ENCODE results near the gene CDC73.
A peak's percentile ranks its signal among the peaks of the same experiment; 100 is the strongest.

The CDC73 gene

DNA sequence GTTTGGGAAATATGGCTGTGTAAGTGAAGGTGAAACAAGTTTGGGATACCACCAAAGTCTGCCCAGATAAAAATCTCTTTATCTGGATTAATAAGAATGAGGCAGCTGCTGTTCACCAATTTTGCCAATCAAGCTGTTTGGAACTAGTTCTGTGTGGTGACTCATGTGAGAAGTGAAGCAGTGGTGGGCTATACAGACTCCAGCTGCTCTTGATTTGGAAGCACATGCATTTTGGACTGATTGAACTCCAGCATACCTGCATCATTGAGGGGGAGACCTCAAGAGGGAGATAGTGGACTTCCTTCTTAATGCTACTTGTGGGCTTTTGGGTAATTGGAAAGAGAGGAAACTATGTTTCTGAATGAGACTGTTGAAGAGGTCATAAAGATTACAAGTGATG, 163.8 kb downstream of the CDC73 start:
- ATAC-seq = no peak
- TF ChIP-seq GLIS3 (CRISPR knock-in tag; IDR thresholded peaks at IDR 0.05) = no peak
- TF ChIP-seq ISL1 (CRISPR knock-in tag; IDR thresholded peaks at IDR 0.05) = no peak
- TF ChIP-seq ARNTL (CRISPR knock-in tag; IDR thresholded peaks at IDR 0.05; ENCODE audit: borderline replicate concordance, low read depth) = no peak
- no peak for TF ChIP-seq ESRRG (CRISPR knock-in tag; IDR thresholded peaks at IDR 0.05)
- TF ChIP-seq, protein P1, sequence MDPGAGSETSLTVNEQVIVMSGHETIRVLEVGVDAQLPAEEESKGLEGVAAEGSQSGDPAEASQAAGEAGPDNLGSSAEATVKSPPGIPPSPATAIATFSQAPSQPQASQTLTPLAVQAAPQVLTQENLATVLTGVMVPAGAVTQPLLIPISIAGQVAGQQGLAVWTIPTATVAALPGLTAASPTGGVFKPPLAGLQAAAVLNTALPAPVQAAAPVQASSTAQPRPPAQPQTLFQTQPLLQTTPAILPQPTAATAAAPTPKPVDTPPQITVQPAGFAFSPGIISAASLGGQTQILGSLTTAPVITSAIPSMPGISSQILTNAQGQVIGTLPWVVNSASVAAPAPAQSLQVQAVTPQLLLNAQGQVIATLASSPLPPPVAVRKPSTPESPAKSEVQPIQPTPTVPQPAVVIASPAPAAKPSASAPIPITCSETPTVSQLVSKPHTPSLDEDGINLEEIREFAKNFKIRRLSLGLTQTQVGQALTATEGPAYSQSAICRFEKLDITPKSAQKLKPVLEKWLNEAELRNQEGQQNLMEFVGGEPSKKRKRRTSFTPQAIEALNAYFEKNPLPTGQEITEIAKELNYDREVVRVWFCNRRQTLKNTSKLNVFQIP (CRISPR knock-in tag; IDR thresholded peaks at IDR 0.05; ENCODE audit: borderline replicate concordance, low read depth) = no peak
- TF ChIP-seq OSR1 (CRISPR knock-in tag; IDR thresholded peaks at IDR 0.05) = no peak
- no peak for TF ChIP-seq ZNF565 (CRISPR knock-in tag; conservative IDR thresholded peaks at IDR 0.05; ENCODE audit: low read depth)
- TF ChIP-seq ZFP3 (CRISPR knock-in tag; IDR thresholded peaks at IDR 0.05) = no peak
- TF ChIP-seq ZC3H10 (CRISPR knock-in tag; IDR thresholded peaks at IDR 0.05) = no peak
- no peak for TF ChIP-seq TCF4 (CRISPR knock-in tag; IDR thresholded peaks at IDR 0.05; ENCODE audit: borderline replicate concordance)
- TF ChIP-seq CSRNP3 (CRISPR knock-in tag; IDR thresholded peaks at IDR 0.05) = no peak
- no peak for TF ChIP-seq SNAI2 (CRISPR knock-in tag; IDR thresholded peaks at IDR 0.05)
- no peak for TF ChIP-seq CSDC2 (CRISPR knock-in tag; IDR thresholded peaks at IDR 0.05)
- TF ChIP-seq BACH2 (CRISPR knock-in tag; IDR thresholded peaks at IDR 0.05; ENCODE audit: borderline replicate concordance) = no peak
- TF ChIP-seq, protein P2, sequence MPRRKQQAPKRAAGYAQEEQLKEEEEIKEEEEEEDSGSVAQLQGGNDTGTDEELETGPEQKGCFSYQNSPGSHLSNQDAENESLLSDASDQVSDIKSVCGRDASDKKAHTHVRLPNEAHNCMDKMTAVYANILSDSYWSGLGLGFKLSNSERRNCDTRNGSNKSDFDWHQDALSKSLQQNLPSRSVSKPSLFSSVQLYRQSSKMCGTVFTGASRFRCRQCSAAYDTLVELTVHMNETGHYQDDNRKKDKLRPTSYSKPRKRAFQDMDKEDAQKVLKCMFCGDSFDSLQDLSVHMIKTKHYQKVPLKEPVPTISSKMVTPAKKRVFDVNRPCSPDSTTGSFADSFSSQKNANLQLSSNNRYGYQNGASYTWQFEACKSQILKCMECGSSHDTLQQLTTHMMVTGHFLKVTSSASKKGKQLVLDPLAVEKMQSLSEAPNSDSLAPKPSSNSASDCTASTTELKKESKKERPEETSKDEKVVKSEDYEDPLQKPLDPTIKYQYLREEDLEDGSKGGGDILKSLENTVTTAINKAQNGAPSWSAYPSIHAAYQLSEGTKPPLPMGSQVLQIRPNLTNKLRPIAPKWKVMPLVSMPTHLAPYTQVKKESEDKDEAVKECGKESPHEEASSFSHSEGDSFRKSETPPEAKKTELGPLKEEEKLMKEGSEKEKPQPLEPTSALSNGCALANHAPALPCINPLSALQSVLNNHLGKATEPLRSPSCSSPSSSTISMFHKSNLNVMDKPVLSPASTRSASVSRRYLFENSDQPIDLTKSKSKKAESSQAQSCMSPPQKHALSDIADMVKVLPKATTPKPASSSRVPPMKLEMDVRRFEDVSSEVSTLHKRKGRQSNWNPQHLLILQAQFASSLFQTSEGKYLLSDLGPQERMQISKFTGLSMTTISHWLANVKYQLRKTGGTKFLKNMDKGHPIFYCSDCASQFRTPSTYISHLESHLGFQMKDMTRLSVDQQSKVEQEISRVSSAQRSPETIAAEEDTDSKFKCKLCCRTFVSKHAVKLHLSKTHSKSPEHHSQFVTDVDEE (CRISPR knock-in tag; IDR thresholded peaks at IDR 0.05) = no peak

DNA sequence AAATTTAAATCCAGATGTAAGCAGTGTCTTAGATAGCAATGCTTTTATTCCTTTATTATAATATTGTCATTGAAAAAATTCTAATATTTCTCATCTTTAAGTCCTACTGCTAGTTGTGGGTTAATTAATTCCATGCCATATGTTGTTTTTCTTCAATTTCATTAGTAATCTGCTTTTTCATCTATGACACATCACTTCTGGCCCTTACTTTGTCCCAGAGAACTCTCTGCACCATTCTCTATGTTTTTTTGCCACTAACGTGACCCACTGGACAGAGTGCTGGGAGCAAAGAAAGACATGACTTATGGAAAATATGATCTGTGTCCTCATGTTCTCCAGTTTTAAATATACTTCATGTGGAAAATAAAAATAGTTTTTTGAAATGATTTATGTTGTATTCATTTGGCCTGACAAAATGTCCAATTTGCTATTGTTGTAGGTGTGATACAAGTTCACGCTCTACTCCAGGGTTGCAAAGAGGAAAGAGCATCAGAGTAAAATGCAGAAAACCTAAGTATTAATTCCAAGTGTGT, 166.8 kb downstream of the CDC73 start:
- ATAC-seq = peak; percentile 84

DNA sequence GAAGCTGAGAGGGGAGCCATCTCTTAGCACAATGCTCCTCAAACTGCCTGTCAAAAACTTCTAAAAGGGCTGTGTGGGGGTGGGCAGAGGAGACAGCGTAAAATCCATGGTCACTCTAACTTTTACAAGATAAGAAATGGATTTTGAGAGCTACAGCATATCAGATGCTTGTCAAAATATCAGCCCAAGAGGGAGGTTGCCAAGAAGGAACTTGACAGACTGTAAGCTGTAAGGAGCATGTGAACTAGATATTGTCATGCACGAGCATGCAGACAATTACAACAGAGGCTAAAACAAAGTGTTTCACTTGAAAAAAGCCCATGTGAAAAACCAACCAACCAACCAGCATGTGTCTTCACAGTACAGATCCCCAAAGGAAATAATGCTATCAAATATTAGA, 171.9 kb downstream of the CDC73 start:
- TF ChIP-seq CSRNP3 (CRISPR knock-in tag; IDR thresholded peaks at IDR 0.05) = no peak
- TF ChIP-seq PPARA (CRISPR knock-in tag; IDR thresholded peaks at IDR 0.05; ENCODE audit: borderline replicate concordance) = no peak
- no peak for TF ChIP-seq TCF4 (CRISPR knock-in tag; IDR thresholded peaks at IDR 0.05; ENCODE audit: borderline replicate concordance)
- no peak for TF ChIP-seq TOX (CRISPR knock-in tag; IDR thresholded peaks at IDR 0.05; ENCODE audit: borderline replicate concordance)
- no peak for TF ChIP-seq ZNF565 (CRISPR knock-in tag; conservative IDR thresholded peaks at IDR 0.05; ENCODE audit: low read depth)
- no peak for TF ChIP-seq ZNF70 (CRISPR knock-in tag; IDR thresholded peaks at IDR 0.05)
- no peak for TF ChIP-seq ESRRG (CRISPR knock-in tag; IDR thresholded peaks at IDR 0.05)
- no peak for TF ChIP-seq ZNF8 (CRISPR knock-in tag; IDR thresholded peaks at IDR 0.05)
- TF ChIP-seq ZFP3 (CRISPR knock-in tag; IDR thresholded peaks at IDR 0.05) = no peak
- no peak for TF ChIP-seq BACH2 (CRISPR knock-in tag; IDR thresholded peaks at IDR 0.05; ENCODE audit: borderline replicate concordance)
- TF ChIP-seq RARB (CRISPR knock-in tag; IDR thresholded peaks at IDR 0.05) = no peak
- TF ChIP-seq ZC3H10 (CRISPR knock-in tag; IDR thresholded peaks at IDR 0.05) = no peak
- TF ChIP-seq OSR1 (CRISPR knock-in tag; IDR thresholded peaks at IDR 0.05) = no peak
- TF ChIP-seq GLIS3 (CRISPR knock-in tag; IDR thresholded peaks at IDR 0.05) = no peak
- TF ChIP-seq, protein P2 (CRISPR knock-in tag; IDR thresholded peaks at IDR 0.05) = no peak
- no peak for TF ChIP-seq ZFP30 (CRISPR knock-in tag; IDR thresholded peaks at IDR 0.05)
- no peak for TF ChIP-seq ISL1 (CRISPR knock-in tag; IDR thresholded peaks at IDR 0.05)
- TF ChIP-seq, protein P3, sequence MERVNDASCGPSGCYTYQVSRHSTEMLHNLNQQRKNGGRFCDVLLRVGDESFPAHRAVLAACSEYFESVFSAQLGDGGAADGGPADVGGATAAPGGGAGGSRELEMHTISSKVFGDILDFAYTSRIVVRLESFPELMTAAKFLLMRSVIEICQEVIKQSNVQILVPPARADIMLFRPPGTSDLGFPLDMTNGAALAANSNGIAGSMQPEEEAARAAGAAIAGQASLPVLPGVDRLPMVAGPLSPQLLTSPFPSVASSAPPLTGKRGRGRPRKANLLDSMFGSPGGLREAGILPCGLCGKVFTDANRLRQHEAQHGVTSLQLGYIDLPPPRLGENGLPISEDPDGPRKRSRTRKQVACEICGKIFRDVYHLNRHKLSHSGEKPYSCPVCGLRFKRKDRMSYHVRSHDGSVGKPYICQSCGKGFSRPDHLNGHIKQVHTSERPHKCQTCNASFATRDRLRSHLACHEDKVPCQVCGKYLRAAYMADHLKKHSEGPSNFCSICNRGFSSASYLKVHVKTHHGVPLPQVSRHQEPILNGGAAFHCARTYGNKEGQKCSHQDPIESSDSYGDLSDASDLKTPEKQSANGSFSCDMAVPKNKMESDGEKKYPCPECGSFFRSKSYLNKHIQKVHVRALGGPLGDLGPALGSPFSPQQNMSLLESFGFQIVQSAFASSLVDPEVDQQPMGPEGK (CRISPR knock-in tag; IDR thresholded peaks at IDR 0.05; ENCODE audit: borderline replicate concordance) = no peak
- ATAC-seq = no peak

Data from SK-N-SH treated with all-trans-retinoic acid at 6 μM for 48 hours (cell line).